Ureter (tissue), 1 donor: ENCODE data around the gene CDCA5. TPM values are rescaled to one million over a fixed set of nuclear protein-coding genes. Genes with fewer than 3 reads are reported as not detected.

Experiments
- DNase-seq: peaks from one replicate; pipeline ENCODE4 v3.0.0-alpha.2; 2020; ENCODE audit warnings: low spot score
- total RNA-seq: library from RNA; stranded (reverse); gene quantifications from one replicate; pipeline ENCODE4 v1.2.4, GENCODE V29; 2023
- donor health status: DM: yes; HTN: yes; CAD: no.

CDCA5 gene
- total RNA-seq, 1 donor from 2014 or later, result 1.9 TPM

DNA sequence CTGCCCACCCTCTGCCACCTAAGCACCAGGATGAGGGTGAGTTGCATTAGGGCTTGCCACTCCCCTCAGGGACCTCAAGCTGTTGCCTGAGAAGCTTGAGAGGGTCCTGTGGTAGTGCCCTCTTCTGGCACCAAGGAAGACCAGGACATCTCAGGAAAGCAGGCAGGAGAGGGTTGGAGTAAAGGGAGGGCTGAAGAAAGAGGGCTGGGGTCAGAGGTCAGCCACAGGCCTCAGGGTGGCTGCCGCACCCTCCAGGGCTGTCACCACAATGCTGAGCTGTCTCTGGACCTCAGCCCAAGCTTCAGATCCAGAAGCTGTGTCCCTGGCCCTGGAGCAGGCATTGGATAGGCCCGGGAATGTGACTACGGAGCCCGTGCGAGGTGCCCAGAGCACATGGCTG is 38.8 kb downstream of the CDCA5 start:
- no peak for DNase-seq

- DNase-seq, result no peak
Measured at GRCh38 chr11:65043881-65044501, 39.8 kb downstream of the CDCA5 start.

DNA sequence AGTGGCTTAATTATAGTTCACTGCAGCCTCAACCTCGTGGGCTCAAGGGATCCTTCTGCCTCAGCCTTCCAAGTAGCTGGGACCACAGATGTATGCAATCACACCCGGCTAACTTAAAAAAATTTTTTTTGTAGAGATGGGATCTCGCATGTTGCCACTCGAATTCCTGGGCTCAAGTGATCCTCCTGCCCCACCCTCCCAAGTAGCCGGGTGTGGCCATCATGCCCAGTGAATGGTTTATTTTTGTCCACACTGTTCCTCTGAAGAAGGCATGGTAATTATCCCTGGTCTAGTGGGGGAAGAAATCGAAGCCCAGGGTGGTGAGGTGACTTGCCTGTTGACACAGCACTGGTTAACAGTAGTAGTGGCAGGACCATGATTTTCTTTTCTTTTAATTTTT is 40.9 kb downstream of the CDCA5 start:
- DNase-seq, result no peak

GRCh38 chr11:65040847-65041622 is 42.8 kb downstream of the CDCA5 start, which contains the start of gene SAC3D1:
TSS of gene SAC3D1 (plus strand) at chr11:65041210. CDS start at chr11:65041293, 83 bp downstream.
- peak; percentile 89 for DNase-seq

DNA sequence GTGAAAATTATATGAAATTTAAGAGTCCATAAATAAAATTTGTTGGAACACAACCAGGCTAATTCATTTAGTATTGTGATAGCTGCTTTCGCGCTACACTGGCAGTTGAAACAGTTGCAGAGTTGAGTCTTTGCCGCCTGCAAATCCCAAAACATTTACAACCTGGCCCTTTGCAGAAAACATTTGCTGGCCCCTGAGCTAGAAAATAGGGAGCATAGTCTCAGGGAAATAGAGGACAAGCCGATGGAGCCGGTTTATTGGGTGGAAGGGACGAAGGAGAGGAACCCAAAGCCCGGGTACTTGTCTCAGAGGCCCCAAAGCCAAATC is 43.4 kb downstream of the CDCA5 start:
- DNase-seq, result no peak

GRCh38 chr11:65036931-65037330 is 46.9 kb downstream of the CDCA5 start:
- DNase-seq, result no peak

DNA sequence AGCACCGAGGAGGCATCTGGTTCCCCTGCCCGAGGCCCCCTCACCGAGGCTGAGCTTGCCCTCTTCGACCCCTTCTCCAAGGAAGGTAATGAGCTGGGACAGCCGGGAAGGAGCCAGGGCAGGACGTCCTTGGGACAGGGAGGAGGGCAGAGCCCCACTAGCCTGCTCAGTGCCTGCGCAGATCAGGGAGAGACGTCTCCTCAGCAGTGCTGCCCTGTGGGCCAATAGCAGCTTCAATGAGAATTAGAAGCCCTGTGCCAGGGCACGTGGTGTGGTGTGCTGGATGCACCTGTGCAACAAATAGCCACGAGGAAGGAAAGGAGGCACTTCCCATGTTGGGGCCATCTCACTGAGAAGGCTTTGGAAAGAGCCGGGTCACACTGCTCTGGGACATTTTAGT is 48.3 kb downstream of the CDCA5 start:
- no peak for DNase-seq

GRCh38 chr11:65034423-65034822 is 49.4 kb downstream of the CDCA5 start:
- no peak for DNase-seq

DNA sequence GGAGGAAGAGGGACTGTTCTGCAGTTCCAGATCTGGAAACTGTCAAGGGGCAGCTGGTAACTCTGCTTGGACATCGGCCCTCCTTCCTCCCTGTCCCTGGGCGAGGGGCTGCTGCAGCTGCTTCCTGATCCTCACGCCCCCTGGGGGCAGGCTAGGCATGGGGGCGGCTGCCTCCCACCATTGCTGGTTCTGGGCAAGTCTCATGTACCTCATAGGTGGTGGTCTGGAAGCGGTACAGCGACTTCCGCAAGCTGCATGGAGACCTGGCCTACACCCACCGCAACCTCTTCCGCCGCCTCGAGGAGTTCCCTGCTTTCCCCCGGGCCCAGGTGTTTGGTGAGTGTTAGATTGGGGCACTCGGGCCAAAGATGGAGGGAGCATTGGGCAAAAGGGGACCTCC is 51.6 kb downstream of the CDCA5 start:
- DNase-seq, result no peak

Other genes with a start within 250 kb of the CDCA5 start
- 28.5 TPM for gene CDC42BPG, start 239.4 kb downstream of the CDCA5 start, total RNA-seq
- gene EHD1, start 205.4 kb downstream of the CDCA5 start, total RNA-seq, result 47.3 TPM
- 27.9 TPM for gene ATG2A, start 166.8 kb downstream of the CDCA5 start, total RNA-seq
- gene PPP2R5B, start 159.4 kb downstream of the CDCA5 start, total RNA-seq, result 18.9 TPM
- gene GPHA2, start 148.1 kb downstream of the CDCA5 start, total RNA-seq, result not detected
- not detected for gene MAJIN, start 111.9 kb downstream of the CDCA5 start, total RNA-seq
- 4.6 TPM for gene BATF2, start 87.1 kb downstream of the CDCA5 start, total RNA-seq
- gene ARL2, start 69.9 kb downstream of the CDCA5 start, total RNA-seq, result 78.1 TPM
- 17.6 TPM for gene SNX15, start 56.6 kb downstream of the CDCA5 start, total RNA-seq
- gene SAC3D1, start 42.8 kb downstream of the CDCA5 start, total RNA-seq, result 4.5 TPM
- gene NAALADL1, start 25.5 kb downstream of the CDCA5 start, total RNA-seq, result 10.3 TPM
- 33.7 TPM for gene ZFPL1, start 182 bp upstream of the CDCA5 start, total RNA-seq
- gene VPS51, start 12.2 kb upstream of the CDCA5 start, total RNA-seq, result 131 TPM
- 37.5 TPM for gene TM7SF2, start 27.8 kb upstream of the CDCA5 start, total RNA-seq
- gene ZNHIT2, start 33.7 kb upstream of the CDCA5 start, total RNA-seq, result 13.7 TPM
- gene FAU, start 38.1 kb upstream of the CDCA5 start, total RNA-seq, result 999 TPM
- 49.8 TPM for gene MRPL49, start 38.3 kb upstream of the CDCA5 start, total RNA-seq
- gene SYVN1, start 50.5 kb upstream of the CDCA5 start, total RNA-seq, result 76.2 TPM
- not detected for gene SPDYC, start 86.2 kb upstream of the CDCA5 start, total RNA-seq
- 598 TPM for gene CAPN1, start 97.9 kb upstream of the CDCA5 start, total RNA-seq
- 12.2 TPM for gene POLA2, start 177.9 kb upstream of the CDCA5 start, total RNA-seq
- gene CDC42EP2, start 230.8 kb upstream of the CDCA5 start, total RNA-seq, result 21.0 TPM
- 61.5 TPM for gene DPF2, start 249.8 kb upstream of the CDCA5 start, total RNA-seq